Activated T-cell treated with anti-CD3 and anti-CD28 coated beads, Interleukin-2, amount 50 U/mL, for 4 hours (primary cell): ENCODE data around the gene PCNX4. TPM values are rescaled to one million over a fixed set of nuclear protein-coding genes. Genes with fewer than 3 reads are reported as not detected.

Source experiments
- ATAC-seq, 2 donors: fragments of 200-7000 bp; cut with Tn5 transposase; one replicate each; pipeline ENCODE4 v1.10.0; 2021
- DNase-seq: peaks from one replicate; pipeline ENCODE4 v3.0.0-alpha.2; 2020
- H3K27me3 Mint-ChIP-seq: one replicate; pipeline ENCODE4 v1.8.0; 2021; ENCODE audit warnings: low read depth, mixed read lengths
- H3K36me3 Mint-ChIP-seq: one replicate; pipeline ENCODE4 v1.8.0; 2022; ENCODE audit warnings: mixed read lengths; ENCODE audit not compliant: insufficient read depth
- H3K4me1 Mint-ChIP-seq: one replicate; pipeline ENCODE4 v1.8.0; 2021; ENCODE audit warnings: low read depth, mixed read lengths
- H3K4me3 Mint-ChIP-seq: one replicate; pipeline ENCODE4 v1.8.0; 2021; ENCODE audit warnings: mild to moderate bottlenecking, moderate library complexity, mixed read lengths
- H3K9me3 Mint-ChIP-seq: one replicate; pipeline ENCODE4 v1.8.0; 2021; ENCODE audit warnings: mixed read lengths
- total RNA-seq, 3 donors: library from RNA; stranded (reverse); gene quantifications; one replicate each; pipeline ENCODE4 v1.2.1, GENCODE V29; 2021

PCNX4 gene
- total RNA-seq, 3 donors from 2014 or later = 43.3 to 45.5 (median 44.1) TPM

GRCh38 chr14:60174352-60175254, 82.9 kb downstream of the PCNX4 start:
- H3K36me3 Mint-ChIP-seq = no peaks in the 10 kb centered on the region
- H3K4me1 Mint-ChIP-seq = no peaks in the 10 kb centered on the region
- DNase-seq (no peak), ATAC-seq (no peak)
- no peak overlapping the region for H3K4me3 Mint-ChIP-seq
- no peaks in the 10 kb centered on the region for H3K27me3 Mint-ChIP-seq
- H3K9me3 Mint-ChIP-seq = peaks cover under 1% of the 10 kb centered on the region

GRCh38 chr14:60175255-60175902, 83.7 kb downstream of the PCNX4 start:
- Mint-ChIP-seq H3K4me3 (no peak overlapping the region), H3K9me3 (peaks cover 8% of the 10 kb centered on the region), H3K36me3 (no peaks in the 10 kb centered on the region), H3K4me1 (no peaks in the 10 kb centered on the region), H3K27me3 (no peaks in the 10 kb centered on the region)
- ATAC-seq = no peak
- DNase-seq = no peak

- no peaks in the 10 kb centered on the region for H3K27me3 Mint-ChIP-seq
- ATAC-seq (no peak), DNase-seq (no peak)
- H3K4me3 Mint-ChIP-seq = no peak overlapping the region
- peaks cover 1% of the 10 kb centered on the region for H3K4me1 Mint-ChIP-seq
- H3K36me3 Mint-ChIP-seq = no peaks in the 10 kb centered on the region
- H3K9me3 Mint-ChIP-seq = peaks cover 18% of the 10 kb centered on the region
Observed at GRCh38 chr14:60178164-60178563, 86.4 kb downstream of the PCNX4 start.

- no peaks in the 10 kb centered on the region for H3K27me3 Mint-ChIP-seq
- no peak for DNase-seq
- H3K4me1 Mint-ChIP-seq = peaks cover 8% of the 10 kb centered on the region
- no peak overlapping the region for H3K4me3 Mint-ChIP-seq
- no peaks in the 10 kb centered on the region for H3K36me3 Mint-ChIP-seq
- no peak for ATAC-seq
- peaks cover 18% of the 10 kb centered on the region for H3K9me3 Mint-ChIP-seq
Observed at GRCh38 chr14:60178820-60179219, 87.1 kb downstream of the PCNX4 start.

- ATAC-seq (no peak), DNase-seq (no peak)
- H3K9me3 Mint-ChIP-seq = peaks cover 18% of the 10 kb centered on the region
- H3K4me1 Mint-ChIP-seq = peaks cover 10% of the 10 kb centered on the region
- no peak overlapping the region for H3K4me3 Mint-ChIP-seq
- H3K27me3 Mint-ChIP-seq = no peaks in the 10 kb centered on the region
- H3K36me3 Mint-ChIP-seq = no peaks in the 10 kb centered on the region
Observed at GRCh38 chr14:60179431-60179869, 87.7 kb downstream of the PCNX4 start.

- no peaks in the 10 kb centered on the region for H3K36me3 Mint-ChIP-seq
Observed at GRCh38 chr14:60183138-60183537, 91.4 kb downstream of the PCNX4 start.

GRCh38 chr14:60183741-60184140, 92.0 kb downstream of the PCNX4 start:
- H3K9me3 Mint-ChIP-seq = peaks cover 18% of the 10 kb centered on the region
- H3K4me3 Mint-ChIP-seq = peak overlapping the region; percentile 74
- peaks cover 1% of the 10 kb centered on the region for H3K27me3 Mint-ChIP-seq
- peak; percentile 70 to 80 for ATAC-seq
- DNase-seq = no peak
- peaks cover 10% of the 10 kb centered on the region for H3K4me1 Mint-ChIP-seq
- H3K36me3 Mint-ChIP-seq = no peaks in the 10 kb centered on the region

More at GRCh38 chr14:60183138-60183537, 91.4 kb downstream of the PCNX4 start:
- H3K4me3 Mint-ChIP-seq = no peak overlapping the region
- H3K27me3 Mint-ChIP-seq = peaks cover 1% of the 10 kb centered on the region
- H3K9me3 Mint-ChIP-seq = peaks cover 18% of the 10 kb centered on the region
- no peak for ATAC-seq
- peaks cover 10% of the 10 kb centered on the region for H3K4me1 Mint-ChIP-seq
- no peak for DNase-seq

GRCh38 chr14:60184146-60184904, 92.6 kb downstream of the PCNX4 start:
- DNase-seq (no peak), ATAC-seq (peak; percentile 87 to 92)
- Mint-ChIP-seq H3K4me3 (peak overlapping the region; percentile 74), H3K9me3 (peaks cover 18% of the 10 kb centered on the region), H3K27me3 (peaks cover 1% of the 10 kb centered on the region), H3K36me3 (no peaks in the 10 kb centered on the region), H3K4me1 (peaks cover 10% of the 10 kb centered on the region)

- Mint-ChIP-seq H3K36me3 (no peaks in the 10 kb centered on the region), H3K4me3 (no peak overlapping the region), H3K9me3 (peaks cover 13% of the 10 kb centered on the region), H3K4me1 (peaks cover 10% of the 10 kb centered on the region), H3K27me3 (peaks cover 1% of the 10 kb centered on the region)
- ATAC-seq (no peak), DNase-seq (no peak)
Observed at GRCh38 chr14:60184905-60185555, 93.3 kb downstream of the PCNX4 start.

GRCh38 chr14:60188115-60188514, 96.4 kb downstream of the PCNX4 start:
- no peaks in the 10 kb centered on the region for H3K9me3 Mint-ChIP-seq
- ATAC-seq = no peak

GRCh38 chr14:60188696-60189095, 97.0 kb downstream of the PCNX4 start:
- ATAC-seq = no peak
- H3K27me3 Mint-ChIP-seq = peaks cover 4% of the 10 kb centered on the region
- H3K4me3 Mint-ChIP-seq = no peak overlapping the region
- H3K36me3 Mint-ChIP-seq = no peaks in the 10 kb centered on the region
- H3K9me3 Mint-ChIP-seq = no peaks in the 10 kb centered on the region
- H3K4me1 Mint-ChIP-seq = peaks cover 4% of the 10 kb centered on the region
- no peak for DNase-seq

More at GRCh38 chr14:60188115-60188514, 96.4 kb downstream of the PCNX4 start:
- H3K4me3 Mint-ChIP-seq = no peak overlapping the region
- H3K36me3 Mint-ChIP-seq = no peaks in the 10 kb centered on the region
- H3K27me3 Mint-ChIP-seq = peaks cover 4% of the 10 kb centered on the region
- H3K4me1 Mint-ChIP-seq = peaks cover 9% of the 10 kb centered on the region
- DNase-seq = no peak

GRCh38 chr14:60189923-60190840, 98.5 kb downstream of the PCNX4 start:
- Mint-ChIP-seq H3K27me3 (peaks cover 4% of the 10 kb centered on the region), H3K9me3 (no peaks in the 10 kb centered on the region), H3K4me3 (no peak overlapping the region), H3K4me1 (peaks cover under 1% of the 10 kb centered on the region), H3K36me3 (no peaks in the 10 kb centered on the region)
- DNase-seq (no peak), ATAC-seq (no peak)

GRCh38 chr14:60195179-60195810, 103.6 kb downstream of the PCNX4 start:
- peaks cover 11% of the 10 kb centered on the region for H3K27me3 Mint-ChIP-seq

More at GRCh38 chr14:60195179-60195810, 103.6 kb downstream of the PCNX4 start:
- no peak overlapping the region for H3K4me3 Mint-ChIP-seq
- ATAC-seq (no peak), DNase-seq (no peak)
- no peaks in the 10 kb centered on the region for H3K36me3 Mint-ChIP-seq
- H3K4me1 Mint-ChIP-seq = peaks cover 7% of the 10 kb centered on the region
- peaks cover 14% of the 10 kb centered on the region for H3K9me3 Mint-ChIP-seq
